ENCODE measurements around the gene RPL28.

RPL28 gene

DNA sequence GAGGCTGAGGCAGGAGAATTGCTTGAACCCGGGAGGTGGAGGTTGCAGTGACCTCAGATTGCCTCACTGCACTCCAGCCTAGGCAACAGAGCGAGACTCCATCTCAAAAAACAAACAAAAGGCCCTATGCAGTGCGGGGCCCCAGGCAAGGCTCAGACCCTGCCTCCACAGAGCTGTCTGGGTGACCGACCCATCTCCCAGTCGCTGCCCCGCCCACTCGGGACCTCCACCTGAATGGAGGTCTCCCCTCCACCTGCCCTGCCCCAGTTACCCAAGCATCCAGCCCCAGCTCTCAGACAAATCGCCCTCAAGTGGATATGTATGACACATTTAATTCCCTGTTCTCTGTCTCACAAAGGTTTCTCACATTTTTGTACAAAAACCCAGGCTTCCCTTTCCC is 20.5 kb upstream of the RPL28 start:
- TF ChIP-seq, protein P1, sequence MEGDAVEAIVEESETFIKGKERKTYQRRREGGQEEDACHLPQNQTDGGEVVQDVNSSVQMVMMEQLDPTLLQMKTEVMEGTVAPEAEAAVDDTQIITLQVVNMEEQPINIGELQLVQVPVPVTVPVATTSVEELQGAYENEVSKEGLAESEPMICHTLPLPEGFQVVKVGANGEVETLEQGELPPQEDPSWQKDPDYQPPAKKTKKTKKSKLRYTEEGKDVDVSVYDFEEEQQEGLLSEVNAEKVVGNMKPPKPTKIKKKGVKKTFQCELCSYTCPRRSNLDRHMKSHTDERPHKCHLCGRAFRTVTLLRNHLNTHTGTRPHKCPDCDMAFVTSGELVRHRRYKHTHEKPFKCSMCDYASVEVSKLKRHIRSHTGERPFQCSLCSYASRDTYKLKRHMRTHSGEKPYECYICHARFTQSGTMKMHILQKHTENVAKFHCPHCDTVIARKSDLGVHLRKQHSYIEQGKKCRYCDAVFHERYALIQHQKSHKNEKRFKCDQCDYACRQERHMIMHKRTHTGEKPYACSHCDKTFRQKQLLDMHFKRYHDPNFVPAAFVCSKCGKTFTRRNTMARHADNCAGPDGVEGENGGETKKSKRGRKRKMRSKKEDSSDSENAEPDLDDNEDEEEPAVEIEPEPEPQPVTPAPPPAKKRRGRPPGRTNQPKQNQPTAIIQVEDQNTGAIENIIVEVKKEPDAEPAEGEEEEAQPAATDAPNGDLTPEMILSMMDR (IDR thresholded peaks at IDR 0.05; ENCODE audit: low read depth, low read length, missing control alignments), result no peak
- H3K4me3 ChIP-seq (ENCODE audit: low read depth, low read length), result no peak overlapping the region
- no peaks in the 10 kb centered on the region for H3K27me3 ChIP-seq (replicated peaks)
- no peak for DNase-seq
- in situ Hi-C loops (cut with HindIII; ENCODE audit: low pct_ligation_motif_present, low sequenced_read_pairs), result no loop called here
- H3K27ac ChIP-seq, result no peak overlapping the region
- H3K36me3 ChIP-seq (replicated peaks), result no peaks in the 10 kb centered on the region

- TF ChIP-seq, protein P1 (IDR thresholded peaks at IDR 0.05; ENCODE audit: low read depth, low read length, missing control alignments), result no peak
- no peak overlapping the region for H3K27ac ChIP-seq
- DNase-seq, result no peak
- H3K4me3 ChIP-seq (ENCODE audit: low read depth, low read length), result no peak overlapping the region
- in situ Hi-C loops (cut with HindIII; ENCODE audit: low pct_ligation_motif_present, low sequenced_read_pairs), result no loop called here
- no peaks in the 10 kb centered on the region for H3K27me3 ChIP-seq (replicated peaks)
- no peaks in the 10 kb centered on the region for H3K36me3 ChIP-seq (replicated peaks)
Measured at GRCh38 chr19:55365964-55366363, 19.8 kb upstream of the RPL28 start.

GRCh38 chr19:55366790-55367189 is 18.9 kb upstream of the RPL28 start:
- no peak overlapping the region for H3K4me3 ChIP-seq (ENCODE audit: low read depth, low read length)
- in situ Hi-C loops (cut with HindIII; ENCODE audit: low pct_ligation_motif_present, low sequenced_read_pairs), result no loop called here
- TF ChIP-seq, protein P1 (IDR thresholded peaks at IDR 0.05; ENCODE audit: low read depth, low read length, missing control alignments), result no peak
- no peak overlapping the region for H3K27ac ChIP-seq
- H3K36me3 ChIP-seq (replicated peaks), result no peaks in the 10 kb centered on the region
- no peak for DNase-seq
- H3K27me3 ChIP-seq (replicated peaks), result no peaks in the 10 kb centered on the region

GRCh38 chr19:55368106-55368505 is 17.6 kb upstream of the RPL28 start:
- Histone ChIP-seq H3K27ac (no peak overlapping the region), H3K36me3 (replicated peaks) (no peaks in the 10 kb centered on the region), H3K4me3 (ENCODE audit: low read depth, low read length) (peak overlapping the region; percentile 83), H3K27me3 (replicated peaks) (no peaks in the 10 kb centered on the region)
- TF ChIP-seq, protein P1 (IDR thresholded peaks at IDR 0.05; ENCODE audit: low read depth, low read length, missing control alignments), result no peak
- no peak for DNase-seq
- in situ Hi-C loops (cut with HindIII; ENCODE audit: low pct_ligation_motif_present, low sequenced_read_pairs), result no loop called here

GRCh38 chr19:55368701-55369563 is 16.8 kb upstream of the RPL28 start:
- Histone ChIP-seq H3K27me3 (replicated peaks) (no peaks in the 10 kb centered on the region), H3K4me3 (ENCODE audit: low read depth, low read length) (peak overlapping the region; percentile 83), H3K36me3 (replicated peaks) (no peaks in the 10 kb centered on the region), H3K27ac (no peak overlapping the region)
- in situ Hi-C loops (cut with HindIII; ENCODE audit: low pct_ligation_motif_present, low sequenced_read_pairs), result no loop called here
- TF ChIP-seq, protein P1 (IDR thresholded peaks at IDR 0.05; ENCODE audit: low read depth, low read length, missing control alignments), result no peak
- peak; percentile 16 for DNase-seq

Data from brain microvascular endothelial cell (primary cell).